HepG2 (cell line): ENCODE data around the gene RGS6. TPM values are rescaled to one million over a fixed set of nuclear protein-coding genes. Genes with fewer than 3 reads are reported as not detected.

Experiments used
- ATAC-seq: fragments of 200-7000 bp; cut with Tn5 transposase; 3 replicates; pipeline ENCODE4 v1.9.1; 2020; ENCODE audit warnings: mild to moderate bottlenecking, moderate library complexity
- BruUV-seq: library from RNA; stranded (reverse); fragments of 400-500 nt; replicated peaks from 2 replicates; lab custom pipeline; 2021; lab: Mats Ljungman, UMichigan
- CTCF ChIA-PET: fragments of 300-600 bp; formaldehyde crosslinking; extraction: SDS; loops from one replicate; lab custom pipeline; 2021; ENCODE audit warnings: low total read pairs, inconsistent platforms, low intra/inter-chr PET ratio; lab: Yijun Ruan, JAX
- POLR2A ChIA-PET: fragments of 350-600 bp; sonication (Branson Sonifier 250); formaldehyde crosslinking; loops from one replicate; lab custom pipeline; 2020; ENCODE audit warnings: antibody characterized with exemption, inconsistent platforms; lab: Yijun Ruan, JAX
- DNase-seq: peaks from one replicate; pipeline ENCODE4 v3.0.0-alpha.2; 2015; ENCODE audit warnings: low spot score
- FAIRE-seq: peaks from 3 replicates; lab custom pipeline; 2011; peaks lifted over from hg19 to GRCh38; lab: Jason Lieb, UNC
- H2AFZ ChIP-seq: one replicate; pipeline ENCODE4 v1.6.1; 2011; ENCODE audit warnings: low read length, inconsistent platforms
- H3K27ac ChIP-seq: fragments of 300-600 bp; 3 replicates; pipeline ENCODE4 v1.8.0; 2011; ENCODE audit warnings: mixed run types, mild to moderate bottlenecking, mixed read lengths, low read length, inconsistent platforms; ENCODE audit not compliant: insufficient read depth; ENCODE audit errors: extremely low read length
- H3K27me3 ChIP-seq, 2 experiments: fragments of 200-600 bp in 1 of 2; 2 replicates in 1 of 2; 3 replicates in 1 of 2; pipeline versions ENCODE4 v1.6.0 to v1.8.0; 2011; ENCODE audit warnings: low read length in 2 of 2, mild to moderate bottlenecking in 2 of 2, moderate library complexity in 2 of 2, inconsistent platforms in 1 of 2; ENCODE audit not compliant: insufficient read depth in 2 of 2, control insufficient read depth in 1 of 2
- H3K36me3 ChIP-seq, 2 experiments: fragments of 200-600 bp in 1 of 2; replicated peaks in 1 of 2; 2 replicates in 1 of 2; 3 replicates in 1 of 2; pipeline versions ENCODE4 v1.5.1 to v1.8.0; 2011; ENCODE audit warnings: low read length in 2 of 2, inconsistent platforms in 1 of 2; ENCODE audit not compliant: insufficient read depth in 2 of 2, control insufficient read depth in 1 of 2
- H3K4me1 ChIP-seq: 2 replicates; pipeline ENCODE4 v1.5.1; 2012; ENCODE audit warnings: low read length, inconsistent platforms; ENCODE audit not compliant: insufficient read depth
- H3K4me2 ChIP-seq: 2 replicates; pipeline ENCODE4 v1.6.0; 2011; ENCODE audit warnings: low read depth, low read length, inconsistent platforms
- H3K4me3 ChIP-seq, 3 experiments: fragments of 200-600 bp in 1 of 3; sonication (generic), shearing (Covaris generic) in 1 of 3; replicated peaks in 1 of 3; 2 replicates each; pipeline ENCODE4 v1.5.1; 2011 to 2016; ENCODE audit warnings: low read length in 3 of 3, inconsistent platforms in 2 of 3, low read depth in 2 of 3, mild to moderate bottlenecking in 2 of 3, control low read depth in 1 of 3, mixed read lengths in 1 of 3; ENCODE audit not compliant: insufficient read depth in 1 of 3
- H3K79me2 ChIP-seq: one replicate; pipeline ENCODE4 v1.6.1; 2011; ENCODE audit warnings: low read length, inconsistent platforms; ENCODE audit not compliant: insufficient read depth
- H3K9ac ChIP-seq: 2 replicates; pipeline ENCODE4 v1.6.0; 2011; ENCODE audit warnings: mild to moderate bottlenecking, low read depth, low read length, inconsistent platforms; ENCODE audit not compliant: insufficient read depth
- H3K9me3 ChIP-seq: 2 replicates; pipeline ENCODE4 v1.5.1; 2012; ENCODE audit warnings: mild to moderate bottlenecking, low read length
- H4K20me1 ChIP-seq: 2 replicates; pipeline ENCODE4 v1.6.0; 2011; ENCODE audit warnings: inconsistent platforms, mild to moderate bottlenecking, low read length, moderate library complexity; ENCODE audit not compliant: insufficient read depth
- ATAD3A ChIP-seq: sonication (generic); formaldehyde crosslinking; IDR thresholded peaks from 2 replicates; pipeline ENCODE4 v1.4.0; 2020; ENCODE audit warnings: missing genetic modification reagents
- CHCHD3 ChIP-seq: sonication (generic); formaldehyde crosslinking; IDR thresholded peaks from 2 replicates; pipeline ENCODE4 v1.8.0; 2022; ENCODE audit warnings: mild to moderate bottlenecking, missing genetic modification reagents, moderate library complexity
- EED ChIP-seq: sonication (generic); formaldehyde crosslinking; IDR thresholded peaks from 2 replicates; pipeline ENCODE4 v1.5.0; 2020; ENCODE audit warnings: mild to moderate bottlenecking, missing genetic modification reagents
- ELF3 ChIP-seq: IDR thresholded peaks from 2 replicates; pipeline ENCODE4 v1.6.1; 2016; ENCODE audit warnings: missing genetic modification reagents, missing compliant biosample characterization
- FOXJ3 ChIP-seq: sonication (generic); formaldehyde crosslinking; IDR thresholded peaks from 2 replicates; pipeline ENCODE4 v1.4.0; 2020; ENCODE audit warnings: missing genetic modification reagents, mild to moderate bottlenecking, borderline replicate concordance
- KDM5A ChIP-seq: fragments of 200-600 bp; sonication (generic); IDR thresholded peaks from 2 replicates; pipeline ENCODE4 v1.7.0; 2018; ENCODE audit warnings: antibody characterized with exemption, mild to moderate bottlenecking, low read length, borderline replicate concordance
- NAIF1 ChIP-seq: sonication (generic); formaldehyde crosslinking; IDR thresholded peaks from 2 replicates; pipeline ENCODE4 v1.5.0; 2020; ENCODE audit warnings: mild to moderate bottlenecking, missing genetic modification reagents, borderline replicate concordance
- PCBP2 ChIP-seq: fragments of 200-400 bp; formaldehyde crosslinking; optimal IDR thresholded peaks from 2 replicates; pipeline ENCODE3; 2018; ENCODE audit warnings: low read length, low read depth; ENCODE audit not compliant: poor library complexity, severe bottlenecking
- THAP8 ChIP-seq: sonication (generic); formaldehyde crosslinking; IDR thresholded peaks from 2 replicates; pipeline ENCODE4 v1.5.1; 2020; ENCODE audit warnings: missing genetic modification reagents, mild to moderate bottlenecking, borderline replicate concordance
- U2AF1 ChIP-seq: fragments of 200-400 bp; formaldehyde crosslinking; optimal IDR thresholded peaks from 2 replicates; pipeline ENCODE3; 2017; ENCODE audit warnings: mild to moderate bottlenecking, low read depth, low read length
- ZFP1 ChIP-seq: IDR thresholded peaks from 2 replicates; pipeline ENCODE4 v1.6.1; 2016
- ZMYM4 ChIP-seq: sonication (generic); formaldehyde crosslinking; IDR thresholded peaks from 2 replicates; pipeline ENCODE4 v1.8.1; 2023; ENCODE audit warnings: mild to moderate bottlenecking, missing genetic modification reagents
- ZNF180 ChIP-seq: sonication (generic); formaldehyde crosslinking; IDR thresholded peaks from 2 replicates; pipeline ENCODE4 v1.4.0; 2020; ENCODE audit warnings: low read depth, missing genetic modification reagents, borderline replicate concordance
- ZNF564 ChIP-seq: sonication (generic); formaldehyde crosslinking; IDR thresholded peaks from 2 replicates; pipeline ENCODE4 v1.8.1; 2023; ENCODE audit warnings: mild to moderate bottlenecking, missing genetic modification reagents
- ZSCAN29 ChIP-seq: sonication (generic); formaldehyde crosslinking; conservative IDR thresholded peaks from 2 replicates; pipeline ENCODE4 v1.4.0; 2020; ENCODE audit warnings: mild to moderate bottlenecking, missing genetic modification reagents
- WGBS: methylation state at CpG from one replicate; pipeline ENCODE4 v1.1.6; 2017; ENCODE audit warnings: low lambda C conversion rate; 5-methylcytosine and 5-hydroxymethylcytosine counted together
- in situ Hi-C: cut with HindIII; loops from 2 replicates; pipeline ENCODE4 v1.10.0; 2017; ENCODE audit warnings: low pct_unique_long_range_greater_than_20kb; ENCODE audit not compliant: extremely low pct_ligation_motif_present
- intact Hi-C: fragments of 100-400 bp; cut with micrococcal nuclease; formaldehyde crosslinking; loops from one replicate; pipeline ENCODE4 v1.10.0; 2022; ENCODE audit not compliant: unreplicated experiment
- polyA plus RNA-seq, 8 experiments: library from polyadenylated mRNA; depleted of rRNA in 3 of 8; stranded (reverse) in 7 of 8; unstranded in 1 of 8; fragments of >200 nt; fragmentation: Illumina TruSeq in 4 of 8; extraction: Trizol in 4 of 8; gene quantifications; 2 replicates each; pipeline versions ENCODE4 v1.2.1 to v1.2.3, GENCODE V29; 2011 to 2016; ENCODE audit warnings: low read depth in 4 of 8, missing spikeins in 1 of 8, mixed read lengths in 1 of 8; ENCODE audit not compliant: insufficient read depth in 1 of 8
- total RNA-seq, 5 experiments: library from RNA; depleted of rRNA; stranded (reverse); fragments of >200 nt; fragmentation: Illumina TruSeq; extraction: Trizol; gene quantifications; 2 replicates each; pipeline ENCODE4 v1.2.3, GENCODE V29; 2016; ENCODE audit warnings: low read depth in 1 of 5
- TF ChIP-seq, protein P1 (sequence below): sonication (generic); formaldehyde crosslinking; conservative IDR thresholded peaks from 2 replicates; pipeline ENCODE4 v1.4.0; 2020; ENCODE audit warnings: missing genetic modification reagents

The RGS6 gene
- total and polyA plus RNA-seq, 2 of the 13 experiments (the other 11 are each of a cell fraction or from before 2014, with no cell fraction given) = not detected

- Histone ChIP-seq H3K27me3 (no peaks in the 10 kb centered on the region), H2AFZ (no peak overlapping the region)
- no peak for TF ChIP-seq FOXJ3 (CRISPR knock-in tag)
- TF ChIP-seq ZFP1 = no peak
- no peak for TF ChIP-seq U2AF1
- TF ChIP-seq CHCHD3 (CRISPR knock-in tag) = no peak
- no peak for TF ChIP-seq ELF3 (CRISPR knock-in tag)
- TF ChIP-seq PCBP2 = no peak
- no peak for TF ChIP-seq ATAD3A
- TF ChIP-seq, protein P1, sequence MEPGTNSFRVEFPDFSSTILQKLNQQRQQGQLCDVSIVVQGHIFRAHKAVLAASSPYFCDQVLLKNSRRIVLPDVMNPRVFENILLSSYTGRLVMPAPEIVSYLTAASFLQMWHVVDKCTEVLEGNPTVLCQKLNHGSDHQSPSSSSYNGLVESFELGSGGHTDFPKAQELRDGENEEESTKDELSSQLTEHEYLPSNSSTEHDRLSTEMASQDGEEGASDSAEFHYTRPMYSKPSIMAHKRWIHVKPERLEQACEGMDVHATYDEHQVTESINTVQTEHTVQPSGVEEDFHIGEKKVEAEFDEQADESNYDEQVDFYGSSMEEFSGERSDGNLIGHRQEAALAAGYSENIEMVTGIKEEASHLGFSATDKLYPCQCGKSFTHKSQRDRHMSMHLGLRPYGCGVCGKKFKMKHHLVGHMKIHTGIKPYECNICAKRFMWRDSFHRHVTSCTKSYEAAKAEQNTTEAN (CRISPR knock-in tag) = no peak
- no peak for TF ChIP-seq ZMYM4 (CRISPR knock-in tag)
- no peak for TF ChIP-seq THAP8 (CRISPR knock-in tag)
- no peak for TF ChIP-seq ZSCAN29
- TF ChIP-seq EED (CRISPR knock-in tag) = no peak
- TF ChIP-seq NAIF1 = no peak
- TF ChIP-seq ZNF180 (CRISPR knock-in tag) = no peak
- no peak for TF ChIP-seq ZNF564 (CRISPR knock-in tag)
- TF ChIP-seq KDM5A = no peak
- TF ChIP-seq, all 625 proteins: peak for 0
- intact Hi-C loops = no loop called here
- Histone ChIP-seq H3K27ac (no peak overlapping the region), H3K9me3 (no peaks in the 10 kb centered on the region), H3K79me2 (no peaks in the 10 kb centered on the region), H3K4me2 (no peak overlapping the region), H3K4me1 (no peaks in the 10 kb centered on the region), H4K20me1 (no peaks in the 10 kb centered on the region), H3K4me3 (no peak overlapping the region), H3K9ac (no peak overlapping the region), H3K36me3 (no peaks in the 10 kb centered on the region)
- in situ Hi-C loops = no loop called here
- FAIRE-seq (no peak), ATAC-seq (no peak), DNase-seq (no peak)
- ChIA-PET CTCF (no interaction called here), POLR2A (no interaction called here)
- BruUV-seq = no TSS peak
- 0% methylated on average over 4 of the region's 4 CpGs for WGBS
Measured at GRCh38 chr14:72033365-72033764, 101.1 kb downstream of the RGS6 start.
